LoVo (cell line): ENCODE results near the gene APOC4.
"Not testable (repeated sequence)": the region's sequence is repeated elsewhere in the genome, so short reads cannot be mapped to it uniquely, and the experiment has no call there.

Experiments used
- DNase-seq: peaks from one replicate; pipeline ENCODE4 v3.0.0-alpha.2; 2016; ENCODE audit warnings: low spot score

Gene APOC4, protein sequence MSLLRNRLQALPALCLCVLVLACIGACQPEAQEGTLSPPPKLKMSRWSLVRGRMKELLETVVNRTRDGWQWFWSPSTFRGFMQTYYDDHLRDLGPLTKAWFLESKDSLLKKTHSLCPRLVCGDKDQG

DNA sequence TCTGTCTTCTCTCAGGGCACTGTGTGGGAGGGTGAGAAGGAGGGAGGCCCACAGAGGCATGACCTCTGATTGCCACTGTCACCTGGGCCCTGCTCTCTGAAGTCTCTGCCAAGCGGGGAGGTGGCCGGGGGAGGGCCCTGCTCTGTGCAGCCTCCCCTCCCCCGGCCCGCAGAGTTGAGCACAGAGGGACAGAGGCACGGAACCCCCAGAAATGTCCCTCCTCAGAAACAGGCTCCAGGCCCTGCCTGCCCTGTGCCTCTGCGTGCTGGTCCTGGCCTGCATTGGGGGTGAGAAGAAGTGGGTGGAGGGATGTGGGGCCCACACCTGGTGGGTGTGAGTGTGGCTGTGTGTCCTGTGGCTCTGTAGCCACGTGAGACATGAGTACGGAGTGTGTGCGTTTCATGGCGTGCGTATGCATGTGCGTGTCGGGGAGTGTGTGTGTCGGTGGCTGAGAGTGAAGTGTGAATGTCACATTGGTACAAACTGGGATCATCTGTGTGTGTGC lies at the start of gene APOC4:
Gene APOC4, plus strand, starts transcription at position 171 of the 505 bp plus-strand sequence. Its CDS starts 41 bp downstream, at position 212.
- no peak for DNase-seq

DNA sequence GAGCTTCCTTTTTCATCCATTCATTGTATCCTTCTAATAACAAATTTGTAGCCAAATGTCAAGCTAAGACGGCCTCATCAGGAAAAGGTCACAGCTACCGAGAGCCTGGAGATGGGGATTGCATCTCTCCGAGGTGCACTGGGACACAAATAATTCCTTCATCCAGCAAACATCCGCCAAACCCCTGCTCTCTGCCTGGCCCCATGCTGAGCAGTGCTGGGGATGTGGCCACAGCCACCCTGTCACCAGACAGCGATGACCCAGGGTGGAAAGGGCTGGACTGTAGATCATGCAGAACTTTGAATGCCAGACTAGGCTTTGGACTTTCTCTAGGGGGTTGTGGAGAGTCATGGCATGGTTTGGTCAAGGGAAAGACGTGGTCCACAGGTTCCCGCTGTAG lies 49.1 kb upstream of the APOC4 start:
- DNase-seq = no peak

DNA sequence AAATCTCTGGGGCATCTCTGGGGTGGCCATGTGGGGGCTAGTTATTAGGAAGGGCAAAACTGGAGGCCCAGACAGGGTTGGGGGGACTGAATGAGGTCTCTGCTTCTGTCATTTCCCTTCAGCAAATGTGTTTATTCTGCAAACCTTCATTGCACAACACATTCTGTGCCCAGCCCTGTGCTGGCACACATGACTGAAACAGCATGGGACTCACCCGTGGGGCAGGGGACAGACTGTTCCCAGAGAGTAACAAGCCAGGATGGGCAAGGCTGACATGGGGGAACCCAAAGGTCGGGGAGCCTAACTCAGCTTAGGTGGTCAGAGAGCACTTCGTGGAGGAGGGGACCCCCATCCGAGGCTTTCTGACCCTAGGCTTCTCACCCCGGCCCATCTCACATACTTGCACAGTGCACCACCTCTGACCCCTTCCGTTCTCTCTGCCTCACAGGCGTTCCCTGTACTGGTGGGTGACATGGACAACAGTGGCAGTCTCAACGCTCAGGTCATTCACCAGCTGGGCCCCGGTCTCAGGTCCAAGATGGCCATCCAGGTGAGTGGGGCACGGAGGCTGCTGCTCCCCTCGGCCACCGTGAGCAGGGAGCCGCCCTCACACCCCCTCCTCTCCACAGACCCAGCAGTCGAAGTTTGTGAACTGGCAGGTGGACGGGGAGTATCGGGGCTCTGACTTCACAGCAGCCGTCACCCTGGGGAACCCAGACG lies 48.5 kb upstream of the APOC4 start:
- no peak for DNase-seq

DNA sequence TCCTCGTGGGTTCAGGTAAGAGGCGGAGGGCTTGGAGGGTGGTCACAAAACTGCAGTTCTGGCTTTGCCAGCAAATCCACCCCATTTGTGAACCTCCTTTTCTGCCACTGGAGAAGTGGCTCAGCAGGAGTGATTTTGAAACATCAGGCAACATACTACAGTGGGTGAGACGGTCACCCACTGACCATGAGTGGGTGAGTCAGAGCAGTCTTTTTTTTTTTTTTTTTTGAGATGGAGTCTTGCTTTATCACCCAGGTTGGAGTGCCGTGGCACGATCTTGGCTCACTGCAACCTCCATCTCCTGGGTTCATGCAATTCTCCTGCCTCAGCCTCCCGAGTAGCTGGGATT lies 48.0 kb upstream of the APOC4 start:
- no peak for DNase-seq

DNA sequence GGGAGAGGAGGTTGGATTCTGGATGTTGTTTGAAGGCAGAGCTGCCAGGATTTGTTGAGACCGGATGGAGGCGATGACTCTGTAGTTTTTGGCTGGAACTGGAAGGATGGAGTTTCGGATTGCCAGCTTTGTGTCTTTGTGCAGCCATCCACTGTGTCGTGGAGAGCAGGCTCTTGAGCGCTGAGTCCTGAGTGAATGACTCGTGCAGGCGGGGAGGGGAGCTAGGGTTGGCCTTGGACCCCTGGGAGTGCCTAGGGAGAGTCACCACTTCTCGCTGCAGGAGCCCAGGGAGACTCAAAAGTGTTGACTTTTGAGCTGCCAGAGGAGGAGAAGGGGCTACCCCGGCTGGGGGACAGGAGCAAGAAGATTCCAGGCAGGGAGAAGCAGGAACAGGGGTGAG lies 47.1 kb upstream of the APOC4 start:
- DNase-seq = no peak

DNA sequence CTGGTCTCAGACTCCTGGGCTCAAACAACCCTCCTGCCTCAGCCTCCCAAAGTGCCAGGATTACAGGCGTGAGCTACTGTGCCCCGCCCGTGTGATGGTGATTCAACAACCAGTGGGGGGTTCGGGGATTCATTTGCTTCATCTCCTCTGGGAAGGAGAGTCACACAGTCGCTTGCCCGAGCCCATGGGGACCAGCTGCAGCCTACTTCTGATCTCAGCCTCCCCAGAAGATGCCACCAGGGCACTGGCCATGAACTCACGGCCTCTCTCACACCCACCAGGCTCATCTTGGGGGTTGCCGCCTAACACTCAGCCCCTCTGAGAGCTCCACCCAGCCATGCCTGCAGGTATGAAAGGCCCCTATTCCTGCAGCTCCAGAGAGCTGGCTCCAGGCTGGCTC lies 44.2 kb upstream of the APOC4 start:
- no peak for DNase-seq

DNA sequence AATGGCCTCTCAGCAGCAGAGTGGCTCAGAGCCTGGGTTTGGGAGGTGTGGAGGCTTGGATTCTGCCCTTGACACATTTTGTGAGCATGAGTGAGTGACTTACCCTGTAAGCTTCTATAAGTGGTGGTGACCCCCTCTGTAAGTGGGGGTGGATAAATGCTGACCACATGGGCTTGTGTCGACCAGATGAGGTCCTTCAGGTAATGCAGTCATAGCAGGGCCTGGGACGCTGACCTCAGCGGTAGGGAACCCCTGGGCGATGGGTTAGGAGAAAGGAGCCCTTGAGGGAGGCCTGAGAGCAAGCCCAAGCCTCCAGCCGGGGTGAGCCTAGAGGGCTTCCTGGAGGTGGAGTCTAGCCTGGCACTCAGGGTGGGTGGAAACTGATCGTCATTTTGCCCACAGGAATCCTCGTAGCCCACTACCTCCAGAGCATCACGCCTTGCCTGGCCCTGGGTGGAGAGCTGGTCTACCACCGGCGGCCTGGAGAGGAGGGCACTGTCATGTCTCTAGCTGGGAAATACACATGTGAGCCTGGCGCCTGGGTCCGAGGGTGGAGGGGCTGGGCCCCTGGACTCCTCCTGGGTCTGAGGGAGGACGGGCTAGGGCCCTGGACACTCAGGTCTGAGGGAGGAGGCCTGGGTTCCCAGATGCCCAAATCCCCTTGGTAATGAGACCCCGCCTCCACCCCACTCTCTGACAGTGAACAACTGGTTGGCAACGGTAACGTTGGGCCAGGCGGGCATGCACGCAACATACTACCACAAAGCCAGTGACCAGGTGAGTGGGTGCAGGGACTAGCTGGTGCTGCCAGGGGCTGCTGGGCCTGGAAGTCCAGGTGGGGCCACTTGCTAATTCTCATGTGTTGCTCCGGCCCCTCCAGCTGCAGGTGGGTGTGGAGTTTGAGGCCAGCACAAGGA lies 41.5 kb upstream of the APOC4 start:
- DNase-seq = no peak

DNA sequence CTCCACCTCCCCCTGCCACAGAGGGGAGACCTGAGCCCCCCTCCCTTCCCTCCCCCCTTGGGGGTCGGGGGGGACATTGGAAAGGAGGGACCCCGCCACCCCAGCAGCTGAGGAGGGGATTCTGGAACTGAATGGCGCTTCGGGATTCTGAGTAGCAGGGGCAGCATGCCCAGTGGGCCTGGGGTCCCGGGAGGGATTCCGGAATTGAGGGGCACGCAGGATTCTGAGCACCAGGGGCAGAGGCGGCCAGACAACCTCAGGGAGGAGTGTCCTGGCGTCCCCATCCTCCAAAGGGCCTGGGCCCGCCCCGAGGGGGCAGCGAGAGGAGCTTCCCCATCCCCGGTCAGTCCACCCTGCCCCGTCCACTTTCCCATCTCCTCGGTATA lies 38.8 kb upstream of the APOC4 start:
- DNase-seq = no peak

DNA sequence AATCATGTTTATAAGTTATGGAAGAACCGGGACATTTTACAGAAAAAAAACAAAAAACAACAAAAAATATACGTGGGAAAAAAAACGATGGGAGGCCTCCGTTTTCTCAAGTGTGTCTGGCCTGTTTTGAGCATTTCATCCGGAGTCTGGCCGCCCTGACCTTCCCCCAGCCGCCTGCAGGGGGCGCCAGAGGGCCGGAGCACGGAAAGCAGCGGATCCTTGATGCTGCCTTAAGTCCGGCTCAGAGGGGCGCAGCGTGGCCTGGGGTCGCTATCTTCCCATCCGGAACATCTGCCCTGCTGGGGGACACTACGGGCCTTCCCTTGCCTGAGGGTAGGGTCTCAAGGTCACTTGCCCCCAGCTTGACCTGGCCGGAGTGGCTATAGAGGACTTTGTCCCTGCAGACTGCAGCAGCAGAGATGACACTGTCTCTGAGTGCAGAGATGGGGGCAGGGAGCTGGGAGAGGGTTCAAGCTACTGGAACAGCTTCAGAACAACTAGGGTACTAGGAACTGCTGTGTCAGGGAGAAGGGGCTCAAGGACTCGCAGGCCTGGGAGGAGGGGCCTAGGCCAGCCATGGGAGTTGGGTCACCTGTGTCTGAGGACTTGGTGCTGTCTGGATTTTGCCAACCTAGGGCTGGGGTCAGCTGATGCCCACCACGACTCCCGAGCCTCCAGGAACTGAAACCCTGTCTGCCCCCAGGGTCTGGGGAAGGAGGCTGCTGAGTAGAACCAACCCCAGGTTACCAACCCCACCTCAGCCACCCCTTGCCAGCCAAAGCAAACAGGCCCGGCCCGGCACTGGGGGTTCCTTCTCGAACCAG lies 38.2 kb upstream of the APOC4 start:
- DNase-seq = peak; percentile 43

DNA sequence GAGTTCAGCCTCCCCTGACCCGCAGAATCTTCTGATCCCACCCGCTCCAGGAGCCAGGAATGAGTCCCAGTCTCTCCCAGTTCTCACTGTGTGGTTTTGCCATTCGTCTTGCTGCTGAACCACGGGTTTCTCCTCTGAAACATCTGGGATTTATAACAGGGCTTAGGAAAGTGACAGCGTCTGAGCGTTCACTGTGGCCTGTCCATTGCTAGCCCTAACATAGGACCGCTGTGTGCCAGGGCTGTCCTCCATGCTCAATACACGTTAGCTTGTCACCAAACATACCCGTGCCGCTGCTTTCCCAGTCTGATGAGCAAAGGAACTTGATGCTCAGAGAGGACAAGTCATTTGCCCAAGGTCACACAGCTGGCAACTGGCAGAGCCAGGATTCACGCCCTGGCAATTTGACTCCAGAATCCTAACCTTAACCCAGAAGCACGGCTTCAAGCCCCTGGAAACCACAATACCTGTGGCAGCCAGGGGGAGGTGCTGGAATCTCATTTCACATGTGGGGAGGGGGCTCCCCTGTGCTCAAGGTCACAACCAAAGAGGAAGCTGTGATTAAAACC lies 37.5 kb upstream of the APOC4 start:
- DNase-seq = no peak

DNA sequence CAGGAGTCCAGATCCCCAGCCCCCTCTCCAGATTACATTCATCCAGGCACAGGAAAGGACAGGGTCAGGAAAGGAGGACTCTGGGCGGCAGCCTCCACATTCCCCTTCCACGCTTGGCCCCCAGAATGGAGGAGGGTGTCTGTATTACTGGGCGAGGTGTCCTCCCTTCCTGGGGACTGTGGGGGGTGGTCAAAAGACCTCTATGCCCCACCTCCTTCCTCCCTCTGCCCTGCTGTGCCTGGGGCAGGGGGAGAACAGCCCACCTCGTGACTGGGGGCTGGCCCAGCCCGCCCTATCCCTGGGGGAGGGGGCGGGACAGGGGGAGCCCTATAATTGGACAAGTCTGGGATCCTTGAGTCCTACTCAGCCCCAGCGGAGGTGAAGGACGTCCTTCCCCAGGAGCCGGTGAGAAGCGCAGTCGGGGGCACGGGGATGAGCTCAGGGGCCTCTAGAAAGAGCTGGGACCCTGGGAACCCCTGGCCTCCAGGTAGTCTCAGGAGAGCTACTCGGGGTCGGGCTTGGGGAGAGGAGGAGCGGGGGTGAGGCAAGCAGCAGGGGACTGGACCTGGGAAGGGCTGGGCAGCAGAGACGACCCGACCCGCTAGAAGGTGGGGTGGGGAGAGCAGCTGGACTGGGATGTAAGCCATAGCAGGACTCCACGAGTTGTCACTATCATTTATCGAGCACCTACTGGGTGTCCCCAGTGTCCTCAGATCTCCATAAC lies 36.4 kb upstream of the APOC4 start, which contains the start of gene APOE:
Gene APOE, plus strand, starts transcription at position 360 of the 724 bp plus-strand sequence. CDS start 829 bp downstream, outside the sequence.
- DNase-seq = no peak

DNA sequence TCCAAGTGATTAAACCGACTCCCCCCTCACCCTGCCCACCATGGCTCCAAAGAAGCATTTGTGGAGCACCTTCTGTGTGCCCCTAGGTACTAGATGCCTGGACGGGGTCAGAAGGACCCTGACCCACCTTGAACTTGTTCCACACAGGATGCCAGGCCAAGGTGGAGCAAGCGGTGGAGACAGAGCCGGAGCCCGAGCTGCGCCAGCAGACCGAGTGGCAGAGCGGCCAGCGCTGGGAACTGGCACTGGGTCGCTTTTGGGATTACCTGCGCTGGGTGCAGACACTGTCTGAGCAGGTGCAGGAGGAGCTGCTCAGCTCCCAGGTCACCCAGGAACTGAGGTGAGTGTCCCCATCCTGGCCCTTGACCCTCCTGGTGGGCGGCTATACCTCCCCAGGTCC lies 34.4 kb upstream of the APOC4 start:
- DNase-seq = no peak

DNA sequence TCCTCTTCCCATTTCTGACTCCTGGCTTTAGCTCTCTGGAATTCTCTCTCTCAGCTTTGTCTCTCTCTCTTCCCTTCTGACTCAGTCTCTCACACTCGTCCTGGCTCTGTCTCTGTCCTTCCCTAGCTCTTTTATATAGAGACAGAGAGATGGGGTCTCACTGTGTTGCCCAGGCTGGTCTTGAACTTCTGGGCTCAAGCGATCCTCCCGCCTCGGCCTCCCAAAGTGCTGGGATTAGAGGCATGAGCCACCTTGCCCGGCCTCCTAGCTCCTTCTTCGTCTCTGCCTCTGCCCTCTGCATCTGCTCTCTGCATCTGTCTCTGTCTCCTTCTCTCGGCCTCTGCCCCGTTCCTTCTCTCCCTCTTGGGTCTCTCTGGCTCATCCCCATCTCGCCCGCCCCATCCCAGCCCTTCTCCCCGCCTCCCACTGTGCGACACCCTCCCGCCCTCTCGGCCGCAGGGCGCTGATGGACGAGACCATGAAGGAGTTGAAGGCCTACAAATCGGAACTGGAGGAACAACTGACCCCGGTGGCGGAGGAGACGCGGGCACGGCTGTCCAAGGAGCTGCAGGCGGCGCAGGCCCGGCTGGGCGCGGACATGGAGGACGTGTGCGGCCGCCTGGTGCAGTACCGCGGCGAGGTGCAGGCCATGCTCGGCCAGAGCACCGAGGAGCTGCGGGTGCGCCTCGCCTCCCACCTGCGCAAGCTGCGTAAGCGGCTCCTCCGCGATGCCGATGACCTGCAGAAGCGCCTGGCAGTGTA lies 33.8 kb upstream of the APOC4 start:
- DNase-seq = no peak

DNA sequence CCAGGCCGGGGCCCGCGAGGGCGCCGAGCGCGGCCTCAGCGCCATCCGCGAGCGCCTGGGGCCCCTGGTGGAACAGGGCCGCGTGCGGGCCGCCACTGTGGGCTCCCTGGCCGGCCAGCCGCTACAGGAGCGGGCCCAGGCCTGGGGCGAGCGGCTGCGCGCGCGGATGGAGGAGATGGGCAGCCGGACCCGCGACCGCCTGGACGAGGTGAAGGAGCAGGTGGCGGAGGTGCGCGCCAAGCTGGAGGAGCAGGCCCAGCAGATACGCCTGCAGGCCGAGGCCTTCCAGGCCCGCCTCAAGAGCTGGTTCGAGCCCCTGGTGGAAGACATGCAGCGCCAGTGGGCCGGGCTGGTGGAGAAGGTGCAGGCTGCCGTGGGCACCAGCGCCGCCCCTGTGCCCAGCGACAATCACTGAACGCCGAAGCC lies 33.2 kb upstream of the APOC4 start:
- DNase-seq = no peak

DNA sequence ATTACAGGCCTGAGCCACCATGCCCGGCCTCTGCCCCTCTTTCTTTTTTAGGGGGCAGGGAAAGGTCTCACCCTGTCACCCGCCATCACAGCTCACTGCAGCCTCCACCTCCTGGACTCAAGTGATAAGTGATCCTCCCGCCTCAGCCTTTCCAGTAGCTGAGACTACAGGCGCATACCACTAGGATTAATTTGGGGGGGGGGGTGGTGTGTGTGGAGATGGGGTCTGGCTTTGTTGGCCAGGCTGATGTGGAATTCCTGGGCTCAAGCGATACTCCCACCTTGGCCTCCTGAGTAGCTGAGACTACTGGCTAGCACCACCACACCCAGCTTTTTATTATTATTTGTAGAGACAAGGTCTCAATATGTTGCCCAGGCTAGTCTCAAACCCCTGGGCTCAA lies 32.3 kb upstream of the APOC4 start:
- no peak for DNase-seq

DNA sequence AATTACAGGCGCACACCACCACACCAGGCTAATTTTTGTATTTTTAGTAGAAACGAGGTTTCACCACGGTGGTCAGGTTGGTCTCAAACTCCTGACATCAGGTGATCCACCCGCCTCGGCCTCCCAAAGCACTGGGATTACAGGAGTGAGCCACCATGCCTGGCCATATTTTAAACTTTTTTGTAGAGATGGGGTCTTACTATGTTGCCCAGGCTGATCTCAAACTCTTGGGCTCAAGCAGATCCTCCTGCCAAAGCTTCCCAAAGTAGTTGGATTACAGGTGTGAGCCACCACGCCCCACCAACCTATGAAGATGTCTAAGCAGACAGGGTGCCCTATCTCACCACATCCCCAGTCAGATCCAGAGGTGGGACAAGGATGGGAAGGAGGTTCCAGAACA lies 30.1 kb upstream of the APOC4 start:
- DNase-seq = not testable (repeated sequence)

DNA sequence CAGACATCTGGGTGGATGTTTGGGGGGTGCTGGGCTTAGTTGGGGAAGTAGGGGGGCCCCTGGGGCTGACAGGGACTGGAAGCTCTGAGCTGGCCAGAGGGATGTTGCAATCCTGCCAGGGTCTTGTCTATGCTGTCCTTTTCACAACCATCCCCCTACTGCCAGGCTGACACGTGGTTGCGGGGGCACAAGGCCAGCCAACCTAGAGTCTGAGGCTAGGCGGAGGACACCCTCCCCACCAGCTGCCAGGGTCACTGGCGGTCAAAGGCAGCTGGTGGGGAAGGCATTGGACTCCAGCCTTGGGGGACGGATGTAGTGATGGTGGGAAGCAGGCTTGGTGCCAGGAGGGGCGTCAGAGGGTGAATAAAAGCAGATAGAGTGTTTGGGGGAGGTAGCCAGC lies 29.2 kb upstream of the APOC4 start:
- no peak for DNase-seq

DNA sequence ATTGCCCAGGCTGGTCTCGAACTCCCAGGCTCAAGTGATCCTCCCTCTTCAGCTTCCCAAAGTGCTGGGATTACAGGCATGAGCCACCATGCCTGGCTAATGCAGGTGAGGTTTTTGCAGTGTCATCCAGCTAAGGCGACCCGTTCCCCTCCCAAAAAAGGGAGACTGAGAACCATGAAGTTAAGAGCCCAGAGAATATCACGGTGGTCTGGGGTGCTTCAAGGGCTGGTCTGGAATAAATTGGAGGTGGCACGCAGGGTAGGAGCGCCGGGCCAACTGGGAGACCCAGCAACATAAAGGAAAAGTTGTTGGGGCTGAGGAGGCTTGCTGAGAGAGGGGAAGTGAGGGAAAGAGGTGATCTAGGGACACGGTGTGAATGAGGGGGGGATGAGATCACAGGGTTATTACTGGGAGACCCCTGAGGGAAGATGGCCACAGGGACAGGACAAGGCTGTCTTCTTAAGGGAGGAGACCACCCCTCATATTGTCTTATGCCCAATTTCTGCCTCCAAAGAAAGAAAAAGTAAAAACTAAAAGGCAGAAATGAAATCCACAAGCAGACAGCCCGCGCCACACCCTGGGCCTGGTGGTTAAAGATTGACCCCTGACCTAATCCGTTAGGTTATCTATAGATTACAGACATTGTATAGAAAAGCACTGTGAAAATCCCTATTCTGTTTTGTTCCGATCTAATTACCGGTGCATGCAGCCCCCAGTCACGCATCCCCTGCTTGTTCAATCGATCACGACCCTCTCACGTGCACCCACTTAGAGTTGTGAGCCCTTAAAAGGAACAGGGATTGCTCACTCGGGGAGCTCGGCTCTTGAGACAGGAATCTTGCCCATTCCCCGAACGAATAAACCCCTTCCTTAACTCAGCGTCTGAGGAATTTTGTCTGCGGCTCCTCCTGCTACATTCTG lies 28.3 kb upstream of the APOC4 start:
- not testable (repeated sequence) for DNase-seq
